RCC 7860 (cell line): Measurements from ENCODE around the gene SNX8.
"Not testable (repeated sequence)": the region's sequence is repeated elsewhere in the genome, so short reads cannot be mapped to it uniquely, and the experiment has no call there.

ENCODE experiments used
- DNase-seq: peaks from one replicate; pipeline ENCODE4 v3.0.0-alpha.2; 2015; ENCODE audit warnings: low spot score
- FAIRE-seq: peaks from 2 replicates; lab custom pipeline; 2012; peaks lifted over from hg19 to GRCh38; lab: Jason Lieb, UNC

Gene SNX8

DNA sequence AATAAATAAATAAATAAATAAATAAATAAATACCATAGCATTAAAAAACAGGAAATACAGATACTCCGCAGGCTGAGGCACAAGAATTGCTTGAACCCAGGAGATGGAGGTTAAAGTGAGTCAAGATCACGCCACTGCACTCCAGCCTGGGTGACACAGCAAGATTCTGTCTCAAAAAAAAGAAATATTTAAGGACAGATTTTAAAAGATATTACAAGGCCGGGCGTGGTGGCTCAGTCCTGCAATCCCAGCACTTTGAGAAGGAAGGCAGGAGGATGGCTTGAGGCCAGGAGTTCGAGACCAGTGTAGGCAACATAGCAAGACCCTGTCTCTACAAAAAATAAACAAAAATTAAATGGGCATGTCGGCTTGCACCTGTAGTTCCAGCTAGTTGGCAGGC lies 17.5 kb upstream of the SNX8 start:
- FAIRE-seq (no peak), DNase-seq (no peak)

- FAIRE-seq: no peak
Observed at GRCh38 chr7:2330493-2330892, 16.3 kb upstream of the SNX8 start.

DNA sequence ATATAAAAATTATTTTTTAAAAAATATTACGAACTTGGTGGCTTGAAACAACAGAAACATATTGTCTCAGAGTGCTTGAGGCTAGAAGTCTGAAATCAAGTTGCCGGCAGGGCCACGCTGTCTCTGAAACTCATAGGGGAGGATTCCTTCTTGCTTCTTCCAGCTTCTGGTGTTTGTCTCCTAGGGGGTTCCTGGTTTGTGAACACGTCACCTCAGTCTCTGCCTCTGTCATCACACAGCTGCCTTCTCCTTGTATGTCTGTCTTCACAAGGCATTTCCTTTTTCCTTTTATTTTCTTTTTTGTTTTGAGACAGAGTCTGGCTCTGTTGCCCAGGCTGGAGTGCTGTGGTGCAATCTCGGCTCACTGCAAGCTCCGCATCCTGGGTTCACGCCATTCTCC lies 12.7 kb upstream of the SNX8 start:
- no peak for DNase-seq
- no peak for FAIRE-seq

More at GRCh38 chr7:2330493-2330892, 16.3 kb upstream of the SNX8 start:
- no peak for DNase-seq

DNA sequence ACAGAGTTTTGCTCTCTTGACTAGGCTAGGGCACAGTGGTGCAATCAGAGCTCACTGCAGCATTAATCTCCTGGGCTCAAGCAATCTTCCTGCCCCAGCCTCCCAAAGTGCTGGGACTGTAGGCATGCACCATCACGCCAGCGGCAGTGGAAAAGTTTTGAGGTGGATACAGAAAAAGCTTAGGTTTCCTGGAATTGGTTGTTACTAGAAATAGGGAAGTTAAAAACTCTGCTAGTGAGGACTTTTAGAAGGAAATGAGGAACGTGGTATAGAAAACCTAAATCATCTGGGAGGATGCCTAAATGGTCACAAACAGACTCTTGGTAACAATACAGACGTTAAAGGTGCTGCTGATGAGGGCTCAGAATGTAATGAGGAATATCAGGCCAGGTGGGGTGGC lies 10.9 kb upstream of the SNX8 start:
- no peak for DNase-seq
- no peak for FAIRE-seq

DNA sequence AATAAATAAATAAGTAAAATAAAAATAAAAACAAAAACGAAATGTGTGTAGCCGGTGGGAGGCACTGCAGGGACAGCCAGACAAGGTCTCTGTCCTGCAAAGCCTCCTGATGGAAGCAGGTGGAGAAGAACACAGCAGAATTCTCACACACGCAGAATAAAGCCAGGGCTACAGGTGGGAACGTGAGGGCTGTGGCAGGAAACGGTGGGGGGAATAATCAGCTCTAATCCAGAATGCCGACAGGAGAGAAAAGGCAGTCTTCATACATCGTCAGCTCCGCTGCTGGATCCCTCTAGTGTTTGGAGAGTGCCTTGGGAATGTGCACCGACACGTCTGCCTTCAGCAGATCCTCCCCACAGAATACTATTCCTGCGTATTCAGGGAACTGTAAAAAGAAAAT lies 6.8 kb upstream of the SNX8 start:
- FAIRE-seq: no peak
- no peak for DNase-seq

DNA sequence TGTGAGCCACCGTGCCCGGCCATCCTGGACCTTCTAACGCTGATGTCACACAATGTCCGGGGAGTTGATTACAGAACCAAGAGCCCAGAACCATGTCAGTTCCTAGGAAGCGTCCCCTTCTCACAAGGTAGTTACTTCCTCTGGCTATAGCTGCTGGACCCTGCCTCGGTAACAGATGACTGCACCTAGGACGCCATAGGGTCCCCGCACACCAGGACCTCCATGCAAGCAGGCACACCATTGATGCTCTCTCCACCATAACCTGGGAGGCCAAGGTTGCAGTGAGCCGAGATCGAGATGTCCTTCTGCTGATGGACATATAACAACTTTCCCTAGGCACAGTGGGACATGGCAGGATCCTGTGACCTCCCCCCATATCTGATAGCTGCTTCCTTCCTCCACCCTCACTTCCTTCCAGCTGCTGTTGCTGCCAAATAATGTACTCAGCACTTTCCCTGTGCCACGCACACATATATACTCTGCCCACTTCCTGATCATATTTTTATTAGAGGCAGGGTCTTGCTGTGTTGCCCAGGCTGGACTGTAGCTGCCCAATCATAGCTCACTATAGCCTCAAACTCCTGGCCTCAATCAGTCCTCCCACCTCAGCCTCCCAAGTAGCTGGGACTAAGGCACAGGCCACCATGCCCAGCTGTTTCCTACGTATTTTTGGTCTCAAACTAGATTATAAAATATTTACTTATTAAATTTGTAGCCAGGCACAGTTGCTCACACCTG lies 3.5 kb upstream of the SNX8 start:
- FAIRE-seq: no peak

GRCh38 chr7:2316578-2316977 lies 2.3 kb upstream of the SNX8 start:
- DNase-seq: no peak
- FAIRE-seq: no peak

More for the DNA sequence above, 3.5 kb upstream of the SNX8 start:
- DNase-seq: no peak

GRCh38 chr7:2315787-2316186 lies 1.5 kb upstream of the SNX8 start:
- no peak for FAIRE-seq
- DNase-seq: no peak

DNA sequence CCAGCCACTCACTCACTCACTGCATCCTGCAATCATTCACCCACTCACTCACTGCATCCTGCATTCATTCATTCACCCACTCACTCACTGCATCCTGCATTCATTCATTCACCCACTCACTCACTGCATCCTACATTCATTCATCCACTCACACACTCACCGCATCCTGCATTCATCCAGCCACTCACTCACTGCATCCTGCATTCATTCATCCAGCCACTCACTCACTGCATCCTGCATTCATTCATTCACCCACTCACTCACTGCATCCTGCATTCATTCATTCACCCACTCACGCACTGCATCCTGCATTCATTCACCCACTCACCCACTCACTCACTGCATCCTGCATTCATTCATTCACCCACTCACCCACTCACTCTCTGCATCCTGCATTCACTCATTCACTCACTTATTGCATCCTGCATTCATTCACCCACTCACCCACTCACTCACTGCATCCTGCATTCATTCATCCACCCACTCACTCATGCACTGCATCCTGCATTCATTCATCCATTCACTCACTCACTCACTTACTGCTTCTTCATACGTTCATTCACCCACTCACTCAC lies 802 bp upstream of the SNX8 start:
- FAIRE-seq, DNase-seq: not testable (repeated sequence)

- FAIRE-seq (no peak), DNase-seq (peak; percentile 41)
Observed at GRCh38 chr7:2313450-2314208, 612 bp downstream of the SNX8 start.

DNA sequence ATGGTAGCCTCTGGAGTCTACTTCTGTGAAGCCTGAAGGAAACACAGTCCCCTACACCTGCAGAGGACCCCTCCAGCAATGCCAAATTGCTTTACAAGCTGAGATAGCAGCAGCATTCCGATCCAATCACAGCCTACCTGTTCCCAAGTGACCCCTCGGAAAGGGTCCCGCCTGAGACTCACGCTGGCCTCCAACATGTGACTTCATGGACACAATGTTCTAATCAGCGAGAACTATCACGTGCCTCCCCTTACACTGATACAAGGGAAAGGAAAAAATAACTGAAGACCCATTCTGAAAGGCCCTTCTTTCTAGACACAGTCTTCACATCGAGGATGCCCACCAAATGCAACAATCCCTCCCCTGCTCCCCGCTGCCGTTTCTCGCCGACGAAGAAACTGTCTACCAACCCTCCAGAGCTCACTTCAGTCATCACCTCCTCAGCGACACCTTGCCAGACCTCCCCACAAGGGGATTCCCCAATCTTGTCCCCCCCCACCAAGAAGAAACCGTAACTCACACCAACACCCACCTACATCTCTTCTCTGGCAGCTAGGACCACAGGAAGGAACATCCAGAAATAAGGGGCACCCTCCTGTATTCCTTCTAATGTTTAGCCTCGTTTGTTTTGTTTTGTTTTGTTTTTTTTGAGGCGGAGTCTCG lies 1.8 kb downstream of the SNX8 start:
- DNase-seq (no peak), FAIRE-seq (no peak)

GRCh38 chr7:2309889-2310331 lies 4.3 kb downstream of the SNX8 start:
- FAIRE-seq: peak; percentile 88

DNA sequence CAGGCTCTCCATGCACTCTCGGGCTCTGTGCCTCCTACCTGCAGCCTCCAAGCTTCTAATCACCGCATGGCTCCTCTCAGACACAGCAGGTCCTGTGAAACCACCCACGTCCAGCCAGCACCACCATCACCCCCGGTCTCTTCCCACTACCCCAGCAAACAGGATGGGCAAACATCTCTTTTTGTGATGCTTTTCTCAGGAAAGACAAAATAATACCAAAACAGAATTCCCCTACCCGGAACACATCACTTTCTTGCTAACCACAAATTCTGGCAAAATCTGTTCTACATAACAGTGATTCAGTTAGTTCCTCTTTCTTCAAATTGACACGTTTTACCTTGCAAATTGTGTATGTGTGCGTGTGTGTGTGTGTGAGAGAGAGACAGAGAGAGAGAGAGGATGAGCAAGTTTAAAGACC lies 6.5 kb downstream of the SNX8 start:
- FAIRE-seq: no peak

More at GRCh38 chr7:2309889-2310331, 4.3 kb downstream of the SNX8 start:
- DNase-seq: peak; percentile 93

DNA sequence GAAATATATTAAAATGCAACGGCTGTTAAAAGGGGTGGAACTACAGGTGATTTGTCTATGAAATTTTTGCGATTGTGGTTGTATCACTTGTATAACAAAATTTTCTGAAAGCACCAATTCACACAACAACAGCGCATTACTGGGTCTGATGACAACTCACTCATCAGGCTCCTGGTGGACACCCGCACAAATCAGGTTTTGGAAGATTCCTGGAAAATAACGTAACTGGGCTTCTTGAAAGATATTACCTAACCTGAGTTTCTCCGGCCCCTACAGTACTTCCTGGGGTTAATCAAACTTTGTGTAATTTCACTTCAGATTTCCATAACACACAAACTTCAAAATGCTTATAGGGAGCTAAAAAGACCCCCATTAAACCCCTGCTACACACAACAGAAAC lies 7.6 kb downstream of the SNX8 start:
- DNase-seq: no peak
- no peak for FAIRE-seq

More for the DNA sequence above, 6.5 kb downstream of the SNX8 start:
- DNase-seq: no peak

GRCh38 chr7:2305258-2305657 lies 9.0 kb downstream of the SNX8 start:
- not testable (repeated sequence) for DNase-seq, FAIRE-seq

DNA sequence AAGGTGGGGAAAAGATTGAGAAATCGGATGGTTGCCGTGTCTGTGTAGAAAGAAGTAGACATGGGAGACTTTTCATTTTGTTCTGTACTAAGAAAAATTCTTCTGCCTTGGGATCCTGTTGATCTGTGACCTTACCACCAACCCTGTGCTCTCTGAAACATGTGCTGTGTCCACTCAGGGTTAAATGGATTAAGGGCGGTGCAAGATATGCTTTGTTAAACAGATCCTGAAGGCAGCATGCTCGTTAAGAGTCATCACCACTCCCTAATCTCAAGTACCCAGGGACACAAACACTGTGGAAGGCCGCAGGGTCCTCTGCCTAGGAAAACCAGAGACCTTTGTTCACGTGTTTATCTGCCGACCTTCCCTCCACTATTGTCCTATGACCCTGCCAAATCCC lies 10.7 kb downstream of the SNX8 start:
- DNase-seq, FAIRE-seq: not testable (repeated sequence)

DNA sequence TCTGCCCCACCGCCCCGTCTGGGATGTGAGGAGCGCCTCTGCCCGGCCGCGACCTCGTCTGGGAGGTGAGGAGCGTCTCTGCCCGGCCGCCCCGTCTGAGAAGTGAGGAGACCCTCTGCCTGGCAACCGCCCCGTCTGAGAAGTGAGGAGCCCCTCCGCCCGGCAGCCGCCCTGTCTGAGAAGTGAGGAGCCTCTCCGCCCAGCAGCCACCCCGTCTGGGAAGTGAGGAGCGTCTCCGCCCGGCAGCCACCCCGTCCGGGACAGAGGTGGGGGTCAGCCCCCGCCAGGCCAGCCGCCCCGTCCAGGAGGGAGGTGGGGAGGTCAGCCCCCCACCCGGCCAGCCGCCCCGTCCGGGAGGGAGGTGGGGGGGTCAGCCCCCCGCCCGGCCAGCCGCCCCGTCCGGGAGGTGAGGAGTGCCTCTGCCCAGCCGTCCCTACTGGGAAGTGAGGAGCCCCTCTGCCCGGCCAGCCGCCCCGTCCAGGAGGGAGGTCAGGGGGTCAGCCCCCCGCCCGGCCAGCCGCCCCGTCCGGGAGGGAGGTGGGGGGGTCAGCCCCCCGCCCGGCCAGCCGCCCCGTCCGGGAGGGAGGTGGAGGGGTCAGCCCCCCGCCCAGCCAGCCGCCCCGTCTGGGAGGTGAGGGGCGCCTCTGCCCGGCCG lies 11.4 kb downstream of the SNX8 start:
- DNase-seq, FAIRE-seq: not testable (repeated sequence)

GRCh38 chr7:2301511-2301863 lies 12.8 kb downstream of the SNX8 start:
- no peak for FAIRE-seq

DNA sequence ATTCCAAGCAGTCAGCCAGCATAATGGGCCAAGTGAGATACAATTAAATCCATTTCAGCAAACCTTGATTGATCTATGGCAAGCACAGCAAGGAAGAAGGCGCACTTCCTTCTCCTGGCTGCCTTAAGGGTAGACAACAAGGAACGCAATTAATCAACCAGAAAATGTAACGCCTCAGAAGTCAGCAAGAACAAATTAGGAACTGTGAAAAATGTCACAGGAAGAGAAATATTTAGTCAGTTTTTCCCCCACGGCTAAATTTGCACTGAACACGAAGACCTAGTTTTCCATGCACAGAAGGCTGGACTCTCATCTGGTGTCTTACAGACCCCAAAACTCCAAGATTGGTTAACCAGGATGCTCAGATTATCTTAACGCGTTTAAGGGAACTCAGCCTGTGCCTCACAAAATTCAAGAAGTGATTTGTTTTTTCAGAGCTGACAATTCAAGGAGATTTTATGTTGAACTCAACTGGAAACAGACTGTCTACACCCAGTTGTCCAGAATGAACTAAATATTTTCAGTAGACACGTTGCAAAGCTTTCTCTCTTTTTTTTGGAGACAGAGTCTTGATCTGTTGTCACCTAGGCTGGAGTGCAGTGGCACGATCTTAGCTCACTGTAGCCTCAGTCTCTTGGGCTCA lies 14.2 kb downstream of the SNX8 start:
- no peak for FAIRE-seq
- DNase-seq: no peak

More at GRCh38 chr7:2301511-2301863, 12.8 kb downstream of the SNX8 start:
- DNase-seq: no peak
